ENCODE measurements around the gene TLR9. TPM values are rescaled to one million over a fixed set of nuclear protein-coding genes. Genes with fewer than 3 reads are reported as not detected.

The TLR9 gene
- total RNA-seq, 3 donors from 2014 or later = 0.29 TPM; not detected in 2

GRCh38 chr3:52218937-52219650 lies 6.4 kb downstream of the TLR9 start:
- intact Hi-C loops (cut with DNase I; ENCODE audit: low total_unique reads) = no loop called here
- peak in 2 of 3 donors; percentile 12 to 15 for TF ChIP-seq CTCF (IDR thresholded peaks at IDR 0.05)
- no peak for TF ChIP-seq POLR2AphosphoS5 (IDR thresholded peaks at IDR 0.05)
- DNase-seq (ENCODE audit: low spot score in 2 of 2) = peak; percentile 75 to 79
- peaks cover under 1% of the 10 kb centered on the region for H3K36me3 ChIP-seq
- H3K27me3 ChIP-seq = no peaks in the 10 kb centered on the region
- peak overlapping the region; percentile 80 to 95 for H3K27ac ChIP-seq
- H3K4me3 ChIP-seq = peak overlapping the region in 1 of 3 donors; percentile 27
- H3K4me1 ChIP-seq = peaks cover 8 to 26% of the 10 kb centered on the region in 2 donors
- H3K9me3 ChIP-seq = no peaks in the 10 kb centered on the region

- TF ChIP-seq CTCF (IDR thresholded peaks at IDR 0.05) = no peak
- no peak for TF ChIP-seq POLR2AphosphoS5 (IDR thresholded peaks at IDR 0.05)
- Histone ChIP-seq H3K27me3 (no peaks in the 10 kb centered on the region), H3K27ac (peak overlapping the region; percentile 80 to 95), H3K36me3 (peaks cover 4% of the 10 kb centered on the region), H3K4me1 (peaks cover 8 to 26% of the 10 kb centered on the region in 2 donors), H3K4me3 (no peak overlapping the region), H3K9me3 (no peaks in the 10 kb centered on the region)
- DNase-seq (ENCODE audit: low spot score in 2 of 2) = no peak
- intact Hi-C loops (cut with DNase I; ENCODE audit: low total_unique reads) = no loop called here
Measured at GRCh38 chr3:52218454-52218853, 7.0 kb downstream of the TLR9 start.

GRCh38 chr3:52218026-52218425 lies 7.4 kb downstream of the TLR9 start:
- no peak overlapping the region for H3K4me3 ChIP-seq
- H3K27me3 ChIP-seq = no peaks in the 10 kb centered on the region
- intact Hi-C loops (cut with DNase I; ENCODE audit: low total_unique reads) = no loop called here
- peaks cover 8 to 26% of the 10 kb centered on the region in 2 donors for H3K4me1 ChIP-seq
- TF ChIP-seq POLR2AphosphoS5 (IDR thresholded peaks at IDR 0.05) = no peak
- TF ChIP-seq POLR2A (IDR thresholded peaks at IDR 0.05) = no peak
- no peak for TF ChIP-seq CTCF (IDR thresholded peaks at IDR 0.05)
- H3K9me3 ChIP-seq = no peaks in the 10 kb centered on the region
- no peak for DNase-seq (ENCODE audit: low spot score in 2 of 2)
- H3K36me3 ChIP-seq = peaks cover 4% of the 10 kb centered on the region
- H3K27ac ChIP-seq = peak overlapping the region; percentile 80 to 95

- no peaks in the 10 kb centered on the region for H3K9me3 ChIP-seq
- DNase-seq (ENCODE audit: low spot score in 2 of 2) = no peak
- no peaks in the 10 kb centered on the region for H3K27me3 ChIP-seq
- no peak for TF ChIP-seq POLR2A (IDR thresholded peaks at IDR 0.05)
- no peak for TF ChIP-seq CTCF (IDR thresholded peaks at IDR 0.05)
- TF ChIP-seq POLR2AphosphoS5 (IDR thresholded peaks at IDR 0.05) = no peak
- intact Hi-C loops (cut with DNase I; ENCODE audit: low total_unique reads) = no loop called here
- peaks cover 8 to 26% of the 10 kb centered on the region in 2 donors for H3K4me1 ChIP-seq
- H3K4me3 ChIP-seq = peak overlapping the region in 1 of 3 donors; percentile 13
- H3K36me3 ChIP-seq = peaks cover 4% of the 10 kb centered on the region
- H3K27ac ChIP-seq = peak overlapping the region; percentile 80 to 95
Measured at GRCh38 chr3:52217409-52217805, 8.0 kb downstream of the TLR9 start.

- H3K4me3 ChIP-seq = peak overlapping the region in 1 of 3 donors; percentile 13
- intact Hi-C loops (cut with DNase I; ENCODE audit: low total_unique reads) = no loop called here
- TF ChIP-seq POLR2A (IDR thresholded peaks at IDR 0.05) (no peak), POLR2AphosphoS5 (IDR thresholded peaks at IDR 0.05) (peak; percentile 46 to 65 (median 54)), CTCF (IDR thresholded peaks at IDR 0.05) (no peak)
- peak overlapping the region; percentile 80 to 95 for H3K27ac ChIP-seq
- no peaks in the 10 kb centered on the region for H3K9me3 ChIP-seq
- H3K4me1 ChIP-seq = peaks cover 3 to 26% of the 10 kb centered on the region in 2 donors
- no peaks in the 10 kb centered on the region for H3K27me3 ChIP-seq
- peak; percentile 86 to 90 for DNase-seq (ENCODE audit: low spot score in 2 of 2)
- H3K36me3 ChIP-seq = peaks cover 7% of the 10 kb centered on the region
Measured at GRCh38 chr3:52216585-52217408, 8.6 kb downstream of the TLR9 start.
